Nucleus accumbens (tissue), 56 donors: ENCODE results near the gene SLC4A2.
A peak's percentile ranks its signal among the peaks of the same experiment; 100 is the strongest.
"Not testable (repeated sequence)": the region's sequence is repeated elsewhere in the genome, so short reads cannot be mapped to it uniquely, and the experiment has no call there.

Experiments used
- DNase-seq, 56 donors: peaks; one replicate each; lab custom pipeline; 2025; lab: John Stamatoyannopoulos, UW

The SLC4A2 gene

DNA sequence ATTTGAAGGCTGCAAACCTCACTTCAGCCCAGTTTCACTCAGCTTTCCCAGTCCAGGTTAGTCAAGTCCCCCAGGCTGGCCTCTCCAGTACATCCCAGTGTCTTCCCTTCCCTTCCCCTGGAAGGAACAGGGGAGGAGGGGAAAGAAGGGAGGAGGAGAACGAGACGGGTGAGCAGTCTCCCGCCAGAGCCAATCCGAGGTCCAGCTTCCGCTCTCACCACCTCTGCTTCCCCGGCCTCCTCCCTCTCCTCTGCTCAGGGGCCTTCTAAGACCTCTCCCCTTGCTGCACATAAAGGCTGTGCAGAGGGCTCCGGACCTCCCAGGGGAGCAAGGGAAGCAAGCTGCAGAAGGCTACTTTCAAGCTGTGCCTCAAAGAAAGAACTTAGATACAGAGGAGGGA, 39.2 kb upstream of the SLC4A2 start:
- DNase-seq = no peak

DNA sequence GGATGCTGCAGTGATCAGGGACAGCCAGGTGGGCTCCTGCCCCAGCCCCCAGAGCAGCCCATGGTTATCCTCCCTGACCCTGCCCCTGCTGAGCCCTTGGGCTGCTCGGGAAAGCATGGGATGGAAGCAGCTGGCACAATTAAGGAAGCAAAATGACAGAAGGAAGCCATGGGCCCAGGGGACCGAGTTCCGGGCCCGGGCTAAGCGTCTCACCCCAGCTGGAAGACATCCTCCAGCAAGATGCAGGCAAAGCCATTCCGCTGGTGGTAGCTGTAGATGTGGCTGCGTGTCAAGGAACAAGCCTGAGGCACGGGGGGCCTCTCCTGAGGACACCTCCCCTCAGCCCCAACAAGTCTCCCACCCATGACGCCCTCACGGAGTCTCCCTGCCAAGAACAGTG, 36.2 kb upstream of the SLC4A2 start:
- no peak for DNase-seq

- peak in 1 of 56 donors; percentile 21 for DNase-seq
These were observed 34.8 kb upstream of the SLC4A2 start, which contains the start of gene ATG9B for GRCh38 chr7:151024435-151025056. TSS of gene ATG9B (minus strand) at chr7:151024494. CDS start at chr7:151024423, 71 bp downstream.

DNA sequence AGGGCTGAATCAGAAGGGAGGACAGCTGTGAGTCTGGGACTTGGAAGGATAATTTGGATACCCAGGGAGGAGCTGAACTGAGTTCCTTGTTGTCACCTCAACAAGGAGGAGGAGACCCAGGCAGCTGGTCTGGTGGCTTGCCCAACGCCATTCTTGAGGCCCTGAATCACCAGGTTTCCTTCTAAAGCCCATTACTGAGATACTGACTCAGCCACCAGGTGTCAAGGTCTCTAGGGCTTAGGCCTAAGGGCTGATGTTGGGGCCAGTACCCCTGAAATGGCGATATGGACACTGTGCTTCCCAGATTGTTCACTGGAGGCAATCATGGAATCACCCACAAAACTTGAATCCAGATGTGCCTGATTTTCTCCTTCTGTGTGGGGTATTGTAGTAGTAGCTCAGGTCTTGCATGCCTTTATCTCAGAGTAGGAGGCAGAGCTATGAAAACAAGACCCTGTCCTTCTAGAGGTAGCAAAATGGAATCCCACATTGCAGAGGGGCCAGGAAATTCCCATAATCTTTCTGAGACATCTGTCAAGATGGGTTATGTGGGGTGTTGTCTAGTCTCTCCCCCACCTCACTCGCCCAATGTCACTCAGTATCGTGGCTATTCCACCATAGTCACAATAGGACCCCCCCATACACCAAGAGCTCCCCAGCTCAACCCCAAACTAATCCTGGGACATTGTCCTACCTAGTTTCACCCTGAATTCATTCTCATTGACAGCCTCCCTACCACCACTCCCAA, 33.3 kb upstream of the SLC4A2 start:
- no peak for DNase-seq

GRCh38 chr7:151026771-151027727, 32.3 kb upstream of the SLC4A2 start:
- not testable (repeated sequence) for DNase-seq

DNA sequence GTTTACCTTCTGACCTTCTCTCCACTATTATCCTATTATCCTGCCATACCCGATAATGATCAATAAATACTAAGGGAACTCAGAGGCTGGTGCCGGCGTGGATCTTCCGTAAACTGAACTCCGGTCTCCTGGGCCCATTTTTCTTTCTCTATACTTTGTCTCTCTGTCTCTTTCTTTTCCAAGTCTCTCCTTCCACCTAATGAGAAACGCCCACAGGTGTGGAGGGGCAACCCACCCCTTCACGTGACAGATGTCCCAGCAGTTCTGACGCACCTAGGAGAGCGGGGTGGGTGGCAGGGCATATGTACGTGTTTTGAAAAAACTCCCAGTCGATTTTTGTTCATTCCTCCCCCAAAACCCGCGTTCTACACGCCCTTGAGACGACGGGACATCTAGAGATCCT, 31.7 kb upstream of the SLC4A2 start:
- DNase-seq = not testable (repeated sequence)

DNA sequence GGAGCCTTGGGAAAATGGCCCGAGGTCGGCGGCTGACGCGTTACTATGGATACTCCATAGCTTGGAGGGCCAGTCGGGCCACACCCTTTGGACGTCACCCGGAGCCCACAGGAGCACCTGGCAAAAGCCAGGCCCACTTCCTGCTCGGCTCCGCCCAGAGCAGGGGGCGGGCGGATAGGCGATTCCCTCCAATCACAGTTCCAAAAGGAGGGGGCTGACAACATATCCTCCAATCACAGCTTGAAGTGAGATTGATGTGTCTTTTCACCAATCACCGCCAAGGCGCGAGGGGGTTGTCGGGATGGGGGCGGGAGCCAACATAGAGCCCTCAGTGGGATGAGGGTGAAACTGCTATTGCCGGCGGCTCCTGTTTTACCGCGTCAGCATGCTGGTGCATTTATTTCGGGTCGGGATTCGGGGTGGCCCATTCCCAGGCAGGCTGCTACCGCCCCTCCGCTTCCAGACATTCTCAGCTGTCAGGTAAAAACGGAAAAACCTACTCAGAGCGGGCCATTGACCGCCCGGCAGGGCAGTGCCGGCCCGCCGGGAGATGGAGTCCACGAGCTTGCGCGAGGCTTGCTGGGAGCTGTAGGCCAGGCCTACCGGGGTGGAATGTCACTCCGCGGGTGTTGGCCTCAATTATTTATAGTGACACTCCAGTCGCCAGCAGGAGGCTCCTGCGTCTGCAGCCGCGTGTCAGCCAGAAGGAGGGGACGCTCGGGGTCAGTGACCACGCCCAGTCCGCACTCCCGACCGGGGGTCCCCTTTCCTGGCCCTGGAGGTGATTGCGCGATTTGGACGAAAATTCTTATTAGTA, 31.1 kb upstream of the SLC4A2 start, which contains the start of gene ABCB8:
Gene ABCB8, plus strand, starts transcription at position 320 of the 817 bp plus-strand sequence. Its CDS starts 66 bp downstream, at position 386.
- DNase-seq = peak; percentile 84 to 99 (median 97)

DNA sequence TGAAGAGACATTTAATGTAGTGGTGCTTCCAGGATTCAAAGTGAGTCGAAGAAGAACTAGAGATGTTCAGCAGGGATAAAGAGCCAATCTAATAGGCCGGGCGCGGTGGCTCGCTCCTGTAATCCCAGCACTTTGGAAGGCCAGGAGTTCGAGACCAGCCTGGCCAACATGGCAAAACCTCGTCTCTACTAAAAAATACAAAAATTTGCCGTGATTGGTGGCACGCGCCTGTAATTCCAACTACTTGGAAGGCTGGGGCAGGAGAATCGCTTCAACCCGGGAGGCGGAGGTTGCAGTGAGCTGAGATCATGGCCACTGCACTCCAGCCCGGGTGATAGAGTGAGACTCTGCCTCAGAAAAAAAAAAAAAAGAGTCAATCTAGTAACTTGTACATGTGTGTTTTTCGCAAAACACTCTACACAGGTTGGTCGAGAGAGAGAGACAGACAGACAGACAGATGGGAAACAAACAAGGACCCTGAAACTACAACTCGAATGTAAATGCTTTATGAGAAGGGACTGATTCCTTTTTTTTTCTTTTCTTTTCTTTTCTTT, 30.4 kb upstream of the SLC4A2 start:
- DNase-seq = no peak

GRCh38 chr7:151031011-151031410, 28.4 kb upstream of the SLC4A2 start:
- no peak for DNase-seq

DNA sequence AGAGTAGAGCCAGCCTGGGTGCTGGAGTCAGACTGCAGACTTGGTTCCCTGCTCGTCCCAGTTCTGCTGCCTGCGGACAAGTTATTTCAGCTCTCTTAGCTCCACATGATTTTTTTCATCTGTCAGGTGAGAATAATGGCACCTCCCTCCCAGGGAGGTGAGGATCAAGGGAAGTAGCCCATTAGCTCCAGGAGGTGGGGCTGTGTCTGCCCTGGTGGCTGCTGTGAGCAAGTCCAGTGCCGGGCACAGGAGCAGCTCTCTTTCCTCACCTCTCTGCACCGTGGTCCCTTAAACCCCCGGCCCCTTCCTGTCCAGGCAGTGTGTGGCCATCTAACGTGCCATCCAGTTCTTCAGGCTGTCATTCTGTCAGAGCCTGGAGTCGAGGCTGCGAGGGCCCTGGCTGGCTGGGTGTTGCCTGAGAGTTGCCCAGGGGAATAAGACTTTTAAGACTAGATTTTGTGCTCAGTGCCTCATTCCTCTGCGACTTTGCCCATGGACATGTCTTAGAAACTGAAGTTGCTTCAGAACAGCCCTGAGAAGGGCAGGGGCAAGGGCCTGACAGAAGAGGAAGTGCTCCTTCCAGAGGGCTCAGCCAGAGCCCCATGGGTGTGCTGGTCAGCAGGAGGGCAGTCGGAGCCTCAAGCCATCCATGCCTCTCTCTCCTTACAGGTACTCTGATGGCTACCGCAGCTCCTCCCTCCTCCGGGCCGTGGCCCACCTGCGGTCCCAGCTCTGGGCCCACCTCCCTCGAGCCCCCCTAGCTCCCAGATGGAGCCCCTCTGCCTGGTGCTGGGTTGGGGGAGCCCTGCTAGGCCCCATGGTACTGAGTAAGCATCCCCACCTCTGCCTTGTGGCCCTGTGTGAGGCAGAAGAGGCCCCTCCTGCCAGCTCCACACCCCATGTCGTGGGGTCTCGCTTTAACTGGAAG, 26.2 kb upstream of the SLC4A2 start:
- DNase-seq = no peak

DNA sequence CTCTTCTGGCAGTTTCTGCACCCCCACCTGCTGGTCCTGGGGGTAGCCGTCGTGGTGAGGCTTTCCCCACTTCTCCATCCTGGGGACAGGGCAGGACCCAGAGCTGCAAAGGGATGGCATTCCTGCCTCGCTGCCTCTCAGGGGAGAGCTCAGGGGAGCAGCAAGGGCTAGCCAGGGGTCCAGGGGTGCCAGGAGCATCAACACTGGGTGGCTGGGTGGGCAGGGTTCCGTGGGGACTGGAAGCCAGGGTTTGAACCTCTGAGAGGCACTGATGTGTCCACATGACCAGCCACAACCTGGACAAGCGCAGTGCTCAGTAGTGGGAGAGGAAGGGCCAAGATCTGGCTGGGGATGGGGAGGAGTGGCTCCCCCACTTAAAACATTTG, 25.5 kb upstream of the SLC4A2 start:
- no peak for DNase-seq

- no peak for DNase-seq
These were observed 24.9 kb upstream of the SLC4A2 start for GRCh38 chr7:151034312-151035025.

DNA sequence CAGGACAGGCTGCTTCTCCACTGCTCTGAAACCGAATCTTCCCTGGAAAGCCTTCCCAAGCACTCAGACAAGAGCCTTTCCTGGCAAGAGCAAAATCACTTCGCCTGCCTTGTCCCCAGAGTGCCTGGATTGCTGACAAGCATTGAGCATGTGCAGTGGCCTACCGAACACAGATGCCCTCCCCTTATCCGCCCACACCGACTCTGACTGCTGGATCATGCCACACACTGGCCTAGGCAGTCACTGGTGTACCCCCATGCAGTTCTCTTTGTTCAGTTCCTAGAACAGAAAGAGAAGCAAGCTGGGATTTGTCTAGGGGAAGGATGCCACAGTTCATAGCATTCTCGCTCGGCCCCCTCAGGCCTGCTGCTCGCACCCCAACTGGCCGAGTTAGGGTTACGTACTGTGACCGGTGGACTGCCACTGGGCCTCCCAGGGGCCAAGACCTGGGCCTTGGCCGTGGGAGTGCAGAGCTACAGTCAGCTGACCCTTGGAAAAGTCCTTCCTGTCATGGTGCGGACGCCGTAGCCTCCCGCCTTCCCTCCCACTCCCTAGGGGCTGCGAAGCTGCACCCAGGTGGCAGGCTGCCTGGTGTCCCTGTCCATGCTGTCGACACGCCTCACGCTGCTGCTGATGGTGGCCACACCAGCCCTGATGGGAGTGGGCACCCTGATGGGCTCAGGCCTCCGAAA, 24.2 kb upstream of the SLC4A2 start:
- DNase-seq = peak in 13 of 56 donors; percentile 10 to 46 (median 27)

DNA sequence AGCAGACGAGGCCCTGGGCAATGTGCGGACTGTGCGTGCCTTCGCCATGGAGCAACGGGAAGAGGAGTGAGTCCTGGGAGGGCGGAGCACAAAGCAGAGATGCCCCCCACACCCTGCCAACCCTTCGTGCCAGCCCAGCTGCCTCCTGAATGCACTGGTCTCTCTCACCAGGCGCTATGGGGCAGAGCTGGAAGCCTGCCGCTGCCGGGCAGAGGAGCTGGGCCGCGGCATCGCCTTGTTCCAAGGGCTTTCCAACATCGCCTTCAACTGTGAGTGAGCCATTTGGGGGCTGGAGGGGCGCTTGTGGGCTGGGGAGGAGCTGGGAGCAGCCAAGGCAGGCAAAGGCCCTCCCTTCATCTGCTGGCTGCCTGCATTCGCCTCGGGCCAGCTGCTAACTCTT, 23.5 kb upstream of the SLC4A2 start:
- DNase-seq = no peak

- DNase-seq = peak in 3 of 56 donors; percentile 13 to 38 (median 27)
These were observed 20.2 kb upstream of the SLC4A2 start for GRCh38 chr7:151038951-151039849.
